GM12878 (cell line): ENCODE data around the gene TNFRSF1A. TPM values are rescaled to one million over a fixed set of nuclear protein-coding genes. Genes with fewer than 3 reads are reported as not detected.
A peak's percentile ranks its signal among the peaks of the same experiment; 100 is the strongest.

Source experiments
- ATAC-seq: fragments of 200-7000 bp; cut with Tn5 transposase; 3 replicates; pipeline ENCODE4 v1.9.1; 2020; ENCODE audit warnings: mild to moderate bottlenecking, moderate library complexity
- BruUV-seq: library from RNA; stranded (reverse); fragments of 400-500 nt; replicated peaks from 2 replicates; lab custom pipeline; 2021; lab: Mats Ljungman, UMichigan
- CTCF ChIA-PET: fragments of 300-600 bp; sonication (Branson Sonifier 250); formaldehyde crosslinking; extraction: SDS; loops from one replicate; lab custom pipeline; 2021; ENCODE audit warnings: inconsistent platforms; lab: Yijun Ruan, JAX
- POLR2A ChIA-PET: fragments of 350-600 bp; formaldehyde crosslinking; extraction: SDS; loops from one replicate; lab custom pipeline; 2021; ENCODE audit warnings: inconsistent platforms; lab: Charles Lee
- RAD21 ChIA-PET: fragments of 300-600 bp; sonication (Branson Sonifier 250); formaldehyde crosslinking; loops from one replicate; lab custom pipeline; 2023; ENCODE audit warnings: antibody characterized with exemption; ENCODE audit not compliant: unreplicated experiment; lab: Charles Lee
- SMC1A ChIA-PET: fragments of 300-600 bp; sonication (Branson Sonifier 250); formaldehyde crosslinking; loops from one replicate; lab custom pipeline; 2023; ENCODE audit not compliant: unreplicated experiment, uncharacterized antibody; lab: Charles Lee
- DNase-seq: peaks from one replicate; pipeline ENCODE4 v3.0.0-alpha.2; 2011; ENCODE audit warnings: low read depth, low spot score
- FAIRE-seq: peaks from 3 replicates; lab custom pipeline; 2011; peaks lifted over from hg19 to GRCh38; lab: Jason Lieb, UNC
- H2AFZ ChIP-seq: 2 replicates; pipeline ENCODE4 v1.6.0; 2011; ENCODE audit warnings: low read depth, low read length, control low read depth; ENCODE audit not compliant: control insufficient read depth
- H3K27ac ChIP-seq: 2 replicates; pipeline ENCODE4 v1.5.1; 2011; ENCODE audit warnings: control low read depth; ENCODE audit not compliant: control insufficient read depth, insufficient read depth
- H3K27me3 ChIP-seq, 2 experiments: replicated peaks in 1 of 2; 2 replicates each; pipeline versions ENCODE4 v1.6.0 to v1.6.1; 2011; ENCODE audit warnings: low read length in 1 of 2; ENCODE audit not compliant: control insufficient read depth in 2 of 2, insufficient read depth in 2 of 2
- H3K36me3 ChIP-seq, 2 experiments: 2 replicates each; pipeline ENCODE4 v1.5.1; 2011; ENCODE audit warnings: low read length in 1 of 2; ENCODE audit not compliant: control insufficient read depth in 2 of 2, insufficient read depth in 2 of 2
- H3K4me1 ChIP-seq: 2 replicates; pipeline ENCODE4 v1.6.1; 2011; ENCODE audit warnings: mild to moderate bottlenecking, low read length, moderate library complexity, mixed read lengths; ENCODE audit not compliant: control insufficient read depth, insufficient read depth
- H3K4me2 ChIP-seq: 2 replicates; pipeline ENCODE4 v1.6.0; 2011; ENCODE audit warnings: control low read depth; ENCODE audit not compliant: control insufficient read depth, insufficient read depth
- H3K4me3 ChIP-seq: fragments of 200-600 bp; sonication (generic); 2 replicates; pipeline ENCODE4 v1.5.1; 2016
- H3K79me2 ChIP-seq: 2 replicates; pipeline ENCODE4 v1.6.0; 2011; ENCODE audit warnings: low read length; ENCODE audit not compliant: control insufficient read depth, insufficient read depth
- H3K9ac ChIP-seq: 2 replicates; pipeline ENCODE4 v1.8.0; 2011; ENCODE audit warnings: low read length, control low read depth, mixed read lengths; ENCODE audit not compliant: control insufficient read depth, insufficient read depth
- H3K9me3 ChIP-seq: replicated peaks from 3 replicates; pipeline ENCODE4 v1.5.1; 2011; ENCODE audit warnings: mild to moderate bottlenecking, low read length; ENCODE audit not compliant: control insufficient read depth, insufficient read depth
- H4K20me1 ChIP-seq: 2 replicates; pipeline ENCODE4 v1.6.0; 2011; ENCODE audit not compliant: control insufficient read depth, insufficient read depth
- CREB1 ChIP-seq: IDR thresholded peaks from 2 replicates; pipeline ENCODE4 v1.6.1; 2012; ENCODE audit warnings: low read depth, mild to moderate bottlenecking, inconsistent platforms
- EZH2 ChIP-seq: IDR thresholded peaks from 2 replicates; pipeline ENCODE4 v1.6.1; 2012; ENCODE audit warnings: low read depth, mild to moderate bottlenecking, control low read depth, inconsistent platforms, low read length, borderline replicate concordance; ENCODE audit not compliant: control insufficient read depth
- FOXM1 ChIP-seq: IDR thresholded peaks from 2 replicates; pipeline ENCODE4 v1.6.1; 2012; ENCODE audit warnings: low read depth, mild to moderate bottlenecking, inconsistent platforms, low read length, moderate library complexity
- HDAC6 ChIP-seq: fragments of 200-600 bp; sonication (generic); IDR thresholded peaks from one replicate; pipeline ENCODE4 v1.8.0; 2017; ENCODE audit warnings: antibody characterized with exemption; ENCODE audit not compliant: unreplicated experiment
- NFIC ChIP-seq: IDR thresholded peaks from 2 replicates; pipeline ENCODE4 v1.6.1; 2012; ENCODE audit warnings: low read depth, mild to moderate bottlenecking, inconsistent platforms, low read length, moderate library complexity
- SIN3A ChIP-seq: IDR thresholded peaks from 2 replicates; pipeline ENCODE4 v1.6.1; 2012; ENCODE audit warnings: low read depth, low read length, improper control_type of control experiment
- SIX5 ChIP-seq: IDR thresholded peaks from 2 replicates; pipeline ENCODE4 v1.6.1; 2011; ENCODE audit warnings: mild to moderate bottlenecking, low read depth, low read length, moderate library complexity; ENCODE audit not compliant: severe bottlenecking
- SMARCA5 ChIP-seq: fragments of 450-650 bp; IDR thresholded peaks from 2 replicates; pipeline ENCODE4 v1.6.1; 2017; ENCODE audit warnings: mild to moderate bottlenecking
- WGBS: methylation state at CpG from one replicate; pipeline ENCODE4 v1.1.6; 2016; ENCODE audit warnings: low lambda C conversion rate; ENCODE audit not compliant: insufficient replicate concordance, insufficient coverage; ENCODE audit errors: missing lambda C conversion rate; 5-methylcytosine and 5-hydroxymethylcytosine counted together
- in situ Hi-C: fragments of 300-500 bp; cut with MboI; formaldehyde crosslinking; loops from 9 replicates; pipeline ENCODE4 v1.14.3; 2018; ENCODE audit warnings: mixed read lengths
- intact Hi-C: fragments of 100-400 bp; cut with micrococcal nuclease; formaldehyde crosslinking; loops from one replicate; pipeline ENCODE4 v1.14.2; 2022; ENCODE audit not compliant: unreplicated experiment
- polyA plus RNA-seq, 11 experiments: library from polyadenylated mRNA; depleted of rRNA in 4 of 11; unstranded in 6 of 11; stranded (reverse) in 5 of 11; fragments of >200 nt; fragmentation: Nextera tagmentation in 4 of 11; fragmentation: Illumina TruSeq in 1 of 11; extraction: Ambion mirVana in 4 of 11; extraction: Trizol in 1 of 11; gene quantifications; 1 replicate in 1 of 11; 2 replicates in 10 of 11; pipeline versions ENCODE4 v1.2.1 to v1.2.3, GENCODE V29; 2011 to 2016; ENCODE audit warnings: inconsistent platforms in 2 of 11, missing spikeins in 2 of 11, low read depth in 1 of 11
- total RNA-seq, 4 experiments: library from RNA; depleted of rRNA in 3 of 4; stranded (reverse); fragments of >200 nt in 3 of 4; fragmentation: Illumina TruSeq in 1 of 4; extraction: Trizol in 1 of 4; gene quantifications; 2 replicates each; pipeline versions ENCODE4 v1.2.1 to v1.2.3, GENCODE V29; 2013 to 2021
- TF ChIP-seq, protein P1 (sequence below): IDR thresholded peaks from 2 replicates; pipeline ENCODE4 v1.6.1; 2011; ENCODE audit warnings: borderline replicate concordance, low read depth, mild to moderate bottlenecking, moderate library complexity, mixed read lengths, low read length; ENCODE audit not compliant: insufficient read depth; ENCODE audit errors: extremely low read length
- TF ChIP-seq, protein P2 (sequence below): fragments of 450-650 bp; IDR thresholded peaks from 2 replicates; pipeline ENCODE4 v1.6.1; 2017; ENCODE audit warnings: low read depth, mild to moderate bottlenecking, moderate library complexity

The TNFRSF1A gene
- total and polyA plus RNA-seq, 10 of the 15 experiments (the other 5 are each of a cell fraction or from before 2014, with no cell fraction given), result 0.24 to 16.5 (median 13.0) TPM

DNA sequence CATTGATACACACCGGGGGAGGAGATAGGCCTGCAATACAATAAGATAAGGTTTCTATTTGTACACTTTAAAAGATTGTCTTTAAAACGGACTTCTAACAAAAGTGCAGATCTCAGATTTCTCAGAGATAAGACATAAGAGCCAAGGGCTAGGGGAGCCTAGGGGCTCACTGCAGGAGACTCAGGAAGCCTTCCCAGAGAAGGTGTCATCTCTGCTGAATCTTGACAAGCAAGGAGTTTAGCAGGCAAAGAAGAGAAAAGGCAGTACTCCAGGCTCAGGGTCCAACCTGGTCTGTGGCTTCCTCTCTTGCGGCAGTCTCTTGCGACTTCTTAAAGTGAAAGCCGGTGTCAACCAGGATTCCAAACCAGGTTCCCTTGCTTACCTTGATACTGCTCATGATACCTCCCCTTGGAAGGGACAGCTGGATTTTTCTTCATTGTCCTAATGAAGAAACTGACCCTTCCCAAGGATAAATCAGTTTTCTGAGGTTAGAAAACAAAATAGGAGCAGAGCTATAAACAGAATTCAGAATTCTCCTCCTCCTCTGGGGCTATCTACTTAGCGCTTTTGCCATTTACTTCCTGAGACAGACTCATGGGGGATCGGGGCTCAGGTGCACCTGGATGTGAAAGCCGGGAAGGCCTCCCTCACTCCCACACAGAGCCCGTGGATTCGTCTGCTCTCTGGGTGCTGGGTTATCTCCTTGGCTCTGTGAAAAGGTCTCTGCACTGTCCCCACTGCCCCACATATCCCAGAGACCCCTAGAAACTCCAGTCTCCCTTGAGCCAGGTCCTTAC, 35.2 kb upstream of the TNFRSF1A start:
- H2AFZ ChIP-seq, result peak overlapping the region; percentile 39
- H3K4me2 ChIP-seq, result no peak overlapping the region
- FAIRE-seq, result no peak
- H3K36me3 ChIP-seq, result no peaks in the 10 kb centered on the region
- no peak overlapping the region for H3K9ac ChIP-seq
- no TSS peak for BruUV-seq
- ATAC-seq, result peak; percentile 23; the same call in 2 of the 3 replicates
- ChIA-PET SMC1A (no interaction called here), POLR2A (interaction anchor here (0.7 kb wide), 1 partner anchor 9 kb away, joined by 3 read pairs; no protein-coding TSS in a partner anchor), CTCF (no interaction called here)
- DNase-seq, result no peak
- H3K4me3 ChIP-seq, result no peak overlapping the region
- WGBS, result 46% methylated on average over 10 of the region's 10 CpGs
- no peak overlapping the region for H3K27ac ChIP-seq
- intact Hi-C loops, result no loop called here
- H3K27me3 ChIP-seq, result peaks cover 0 to 2% of the 10 kb centered on the region in 2 experiments; a peak in 2 of 4 replicates
- no peaks in the 10 kb centered on the region for H4K20me1 ChIP-seq
- in situ Hi-C loops, result no loop called here
- no peaks in the 10 kb centered on the region for H3K4me1 ChIP-seq
- no peaks in the 10 kb centered on the region for H3K9me3 ChIP-seq
- TF ChIP-seq EZH2, result no peak
- TF ChIP-seq, protein P1, sequence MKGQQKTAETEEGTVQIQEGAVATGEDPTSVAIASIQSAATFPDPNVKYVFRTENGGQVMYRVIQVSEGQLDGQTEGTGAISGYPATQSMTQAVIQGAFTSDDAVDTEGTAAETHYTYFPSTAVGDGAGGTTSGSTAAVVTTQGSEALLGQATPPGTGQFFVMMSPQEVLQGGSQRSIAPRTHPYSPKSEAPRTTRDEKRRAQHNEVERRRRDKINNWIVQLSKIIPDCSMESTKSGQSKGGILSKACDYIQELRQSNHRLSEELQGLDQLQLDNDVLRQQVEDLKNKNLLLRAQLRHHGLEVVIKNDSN, result no peak
- no peak for TF ChIP-seq HDAC6
- TF ChIP-seq SIX5, result no peak
- TF ChIP-seq, protein P2, sequence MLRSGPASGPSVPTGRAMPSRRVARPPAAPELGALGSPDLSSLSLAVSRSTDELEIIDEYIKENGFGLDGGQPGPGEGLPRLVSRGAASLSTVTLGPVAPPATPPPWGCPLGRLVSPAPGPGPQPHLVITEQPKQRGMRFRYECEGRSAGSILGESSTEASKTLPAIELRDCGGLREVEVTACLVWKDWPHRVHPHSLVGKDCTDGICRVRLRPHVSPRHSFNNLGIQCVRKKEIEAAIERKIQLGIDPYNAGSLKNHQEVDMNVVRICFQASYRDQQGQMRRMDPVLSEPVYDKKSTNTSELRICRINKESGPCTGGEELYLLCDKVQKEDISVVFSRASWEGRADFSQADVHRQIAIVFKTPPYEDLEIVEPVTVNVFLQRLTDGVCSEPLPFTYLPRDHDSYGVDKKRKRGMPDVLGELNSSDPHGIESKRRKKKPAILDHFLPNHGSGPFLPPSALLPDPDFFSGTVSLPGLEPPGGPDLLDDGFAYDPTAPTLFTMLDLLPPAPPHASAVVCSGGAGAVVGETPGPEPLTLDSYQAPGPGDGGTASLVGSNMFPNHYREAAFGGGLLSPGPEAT, result no peak
- TF ChIP-seq FOXM1, result no peak
- TF ChIP-seq CREB1, result no peak
- no peak for TF ChIP-seq SMARCA5
- TF ChIP-seq NFIC, result no peak
- TF ChIP-seq SIN3A, result no peak
- TF ChIP-seq, all 136 proteins: peak for 0
- no peaks in the 10 kb centered on the region for H3K79me2 ChIP-seq
- RAD21 ChIA-PET, result no interaction called here
